ENCODE data around the gene IL17C. TPM values are rescaled to one million over a fixed set of nuclear protein-coding genes. Genes with fewer than 3 reads are reported as not detected.

IL17C gene
- total and polyA plus RNA-seq, 9 of the 15 experiments (the other 6 are each of a cell fraction or from before 2014, with no cell fraction given), result not detected

DNA sequence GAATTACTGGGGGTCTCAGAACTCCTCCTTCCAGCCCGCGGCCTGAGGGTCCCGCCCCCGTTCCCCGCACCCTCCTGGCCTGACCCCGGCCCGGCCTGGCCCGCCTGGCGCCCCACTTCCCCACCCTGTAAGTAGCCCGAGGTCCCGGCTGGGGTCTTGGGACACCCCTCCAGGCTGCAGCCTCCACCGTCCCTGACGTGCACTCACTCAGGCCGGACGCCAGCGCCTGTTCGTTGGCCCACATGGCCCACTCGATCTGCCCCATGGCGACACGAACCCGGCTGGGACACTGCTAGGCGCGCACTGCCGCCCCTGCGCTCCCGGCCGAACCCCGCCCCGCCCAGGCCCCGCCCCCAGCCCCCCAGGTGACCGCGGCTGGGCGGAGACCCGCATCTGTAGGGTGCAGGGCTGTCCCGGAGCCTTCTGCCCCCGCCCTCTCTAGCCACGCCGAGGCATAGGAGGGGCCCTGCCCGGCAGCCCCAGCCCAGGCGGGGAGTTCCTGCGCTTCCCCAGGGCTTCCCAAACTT, 12.4 kb downstream of the IL17C start, which contains the start of gene CYBA (continued):
- TF ChIP-seq ETV5 (CRISPR knock-in tag; IDR thresholded peaks at IDR 0.05; ENCODE audit: low read depth) (peak; percentile 54; the same call in 1 of the 2 replicates), HEY1 (CRISPR knock-in tag; IDR thresholded peaks at IDR 0.05; ENCODE audit: borderline replicate concordance) (no peak), CSDE1 (IDR thresholded peaks at IDR 0.05) (no peak), BRCA1 (IDR thresholded peaks at IDR 0.05) (no peak), BRCA1 (CRISPR knock-in tag; IDR thresholded peaks at IDR 0.05) (no peak), MAZ (CRISPR knock-in tag; conservative IDR thresholded peaks at IDR 0.05 in 1 of 2, IDR thresholded peaks at IDR 0.05 in 1 of 2) (peak in 1 of 2 experiments; percentile 83; a peak in 2 of 4 replicates), POLR2AphosphoS2 (IDR thresholded peaks at IDR 0.05; ENCODE audit: low read length) (0 out of 2 replicates have a peak, but pooled peaks have one; percentile 79), HNRNPUL1 (IDR thresholded peaks at IDR 0.05; ENCODE audit: low read length) (no peak), VEZF1 (CRISPR knock-in tag; IDR thresholded peaks at IDR 0.05) (peak; percentile 90), HDAC3 (IDR thresholded peaks at IDR 0.05; ENCODE audit: borderline replicate concordance, partially characterized antibody) (no peak), ZNF24 (IDR thresholded peaks at IDR 0.05) (no peak), DMBX1 (CRISPR knock-in tag; IDR thresholded peaks at IDR 0.05; ENCODE audit: borderline replicate concordance) (no peak), POLR2AphosphoS5 (IDR thresholded peaks at IDR 0.05; ENCODE audit: control insufficient read depth, insufficient read depth, low read depth, low read length) (peak; percentile 76), HNRNPK (IDR thresholded peaks at IDR 0.05; ENCODE audit: low read depth, low read length, poor library complexity, severe bottlenecking) (no peak), JUND (IDR thresholded peaks at IDR 0.05; ENCODE audit: borderline replicate concordance, low read depth, low read length) (no peak), JUND (tag; IDR thresholded peaks at IDR 0.05; ENCODE audit: borderline replicate concordance, low read depth, low read length) (no peak; the same call in 2 of the 3 replicates), ZBTB43 (CRISPR knock-in tag; IDR thresholded peaks at IDR 0.05) (no peak), BRD4 (IDR thresholded peaks at IDR 0.05) (peak; percentile 20; the same call in 1 of the 2 replicates), SIRT6 (IDR thresholded peaks at IDR 0.05; ENCODE audit: low read depth, low read length) (no peak), ZNF583 (CRISPR knock-in tag; IDR thresholded peaks at IDR 0.05) (no peak), ZNF282 (CRISPR knock-in tag; IDR thresholded peaks at IDR 0.05) (peak; percentile 62; the same call in 1 of the 2 replicates), RB1 (IDR thresholded peaks at IDR 0.05; ENCODE audit: low read depth) (no peak), ZNF766 (CRISPR knock-in tag; conservative IDR thresholded peaks at IDR 0.05) (no peak), MECOM (CRISPR knock-in tag; IDR thresholded peaks at IDR 0.05) (no peak), CHD1 (IDR thresholded peaks at IDR 0.05; ENCODE audit: low read length) (peak; percentile 30)
- TF ChIP-seq, protein P1, sequence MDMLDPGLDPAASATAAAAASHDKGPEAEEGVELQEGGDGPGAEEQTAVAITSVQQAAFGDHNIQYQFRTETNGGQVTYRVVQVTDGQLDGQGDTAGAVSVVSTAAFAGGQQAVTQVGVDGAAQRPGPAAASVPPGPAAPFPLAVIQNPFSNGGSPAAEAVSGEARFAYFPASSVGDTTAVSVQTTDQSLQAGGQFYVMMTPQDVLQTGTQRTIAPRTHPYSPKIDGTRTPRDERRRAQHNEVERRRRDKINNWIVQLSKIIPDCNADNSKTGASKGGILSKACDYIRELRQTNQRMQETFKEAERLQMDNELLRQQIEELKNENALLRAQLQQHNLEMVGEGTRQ (CRISPR knock-in tag; IDR thresholded peaks at IDR 0.05), result no peak; the same call in 1 of the 2 replicates

All from K562 (cell line).